RWPE2 (cell line): ENCODE results near the gene CACNA2D4.
A peak's percentile ranks its signal among the peaks of the same experiment; 100 is the strongest.

Experiments used
- ATAC-seq: fragments of 200-7000 bp; cut with Tn5 transposase; 3 replicates; pipeline ENCODE4 v1.9.1; 2021; ENCODE audit warnings: low read depth
- DNase-seq: peaks from one replicate; pipeline ENCODE4 v3.0.0-alpha.2; 2020; ENCODE audit warnings: low spot score
- H3K27ac ChIP-seq: fragments of 450-650 bp; 2 replicates; pipeline ENCODE4 v1.5.1; 2017; ENCODE audit warnings: mild to moderate bottlenecking; ENCODE audit not compliant: poor library complexity, severe bottlenecking
- H3K27me3 ChIP-seq: fragments of 250-450 bp; sonication (Bioruptor Pico); 2 replicates; pipeline ENCODE4 v1.5.1; 2021; ENCODE audit warnings: mild to moderate bottlenecking, moderate library complexity; ENCODE audit not compliant: insufficient read depth, poor library complexity, severe bottlenecking
- H3K36me3 ChIP-seq: fragments of 250-450 bp; sonication (Bioruptor Pico); 2 replicates; pipeline ENCODE4 v1.5.1; 2020; ENCODE audit warnings: low read depth, mild to moderate bottlenecking, moderate library complexity
- H3K4me1 ChIP-seq: fragments of 250-450 bp; sonication (Bioruptor Pico); 2 replicates; pipeline ENCODE4 v1.5.1; 2021; ENCODE audit warnings: mild to moderate bottlenecking, moderate library complexity; ENCODE audit not compliant: insufficient read depth, poor library complexity, severe bottlenecking
- H3K4me3 ChIP-seq: fragments of 250-450 bp; sonication (Bioruptor Pico); 2 replicates; pipeline ENCODE4 v1.5.1; 2021; ENCODE audit warnings: mild to moderate bottlenecking, moderate library complexity; ENCODE audit not compliant: severe bottlenecking
- H3K9me3 ChIP-seq: fragments of 250-450 bp; sonication (Bioruptor Pico); 2 replicates; pipeline ENCODE4 v1.5.1; 2021; ENCODE audit warnings: mild to moderate bottlenecking, moderate library complexity; ENCODE audit not compliant: severe bottlenecking
- CTCF ChIP-seq: fragments of 450-650 bp; IDR thresholded peaks from one replicate; pipeline ENCODE4 v1.5.1; 2017; ENCODE audit warnings: mild to moderate bottlenecking, moderate library complexity; ENCODE audit not compliant: poor library complexity, severe bottlenecking

The CACNA2D4 gene

DNA sequence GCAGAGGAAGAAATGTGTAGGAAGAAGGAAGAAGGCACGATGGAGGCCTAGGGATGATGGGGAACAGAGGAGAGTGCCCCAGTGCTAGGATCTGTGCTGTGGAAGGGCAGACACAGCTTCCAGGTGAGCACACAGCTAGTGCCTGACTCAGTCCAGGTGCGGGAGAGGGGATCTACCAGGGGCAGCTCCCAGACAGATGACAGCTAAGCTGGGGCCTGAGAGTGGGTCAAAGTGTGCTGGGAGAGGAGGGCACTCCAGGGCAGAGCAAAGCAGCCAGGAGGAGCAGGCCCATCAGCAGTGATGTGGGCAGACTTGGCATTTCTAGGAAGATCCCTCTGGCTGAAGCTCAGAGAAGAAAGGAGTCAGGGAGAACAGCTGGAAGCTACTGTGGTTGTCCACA, 61.4 kb downstream of the CACNA2D4 start:
- TF ChIP-seq CTCF, result no peak
- ATAC-seq (no peak), DNase-seq (peak; percentile 54)
- H3K4me1 ChIP-seq, result no peaks in the 10 kb centered on the region
- no peaks in the 10 kb centered on the region for H3K9me3 ChIP-seq
- H3K27me3 ChIP-seq, result peaks cover 17% of the 10 kb centered on the region
- no peak overlapping the region for H3K27ac ChIP-seq
- no peaks in the 10 kb centered on the region for H3K36me3 ChIP-seq
- H3K4me3 ChIP-seq, result no peak overlapping the region

GRCh38 chr12:1855241-1855640, 63.2 kb downstream of the CACNA2D4 start:
- Histone ChIP-seq H3K4me3 (no peak overlapping the region), H3K36me3 (no peaks in the 10 kb centered on the region), H3K4me1 (no peaks in the 10 kb centered on the region), H3K27me3 (peaks cover 17% of the 10 kb centered on the region), H3K27ac (no peak overlapping the region), H3K9me3 (no peaks in the 10 kb centered on the region)
- no peak for ATAC-seq
- TF ChIP-seq CTCF, result no peak
- no peak for DNase-seq

DNA sequence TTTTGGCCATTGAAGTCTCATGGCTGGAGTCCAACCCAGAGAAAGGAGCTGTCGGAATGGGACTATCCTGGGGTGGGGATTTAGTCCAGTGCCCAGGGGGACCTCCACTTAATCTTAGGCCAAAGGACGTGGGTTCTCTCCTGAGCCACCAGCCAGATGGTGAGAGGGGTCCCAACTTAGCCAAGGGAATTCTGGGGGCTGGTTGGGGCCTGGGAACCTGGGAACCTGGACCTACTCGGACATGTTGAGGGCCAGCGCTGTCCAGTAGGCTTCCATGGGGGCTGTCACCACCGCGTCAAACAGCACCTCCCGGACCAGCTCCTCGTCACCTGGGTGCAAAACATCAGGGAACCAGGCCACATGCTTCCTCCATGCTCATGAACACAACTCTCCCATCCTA, 64.7 kb downstream of the CACNA2D4 start:
- H3K4me3 ChIP-seq, result no peak overlapping the region
- H3K4me1 ChIP-seq, result no peaks in the 10 kb centered on the region
- no peaks in the 10 kb centered on the region for H3K36me3 ChIP-seq
- no peak for ATAC-seq
- H3K27me3 ChIP-seq, result peaks cover 10% of the 10 kb centered on the region
- no peak overlapping the region for H3K27ac ChIP-seq
- DNase-seq, result peak; percentile 58
- H3K9me3 ChIP-seq, result no peaks in the 10 kb centered on the region
- TF ChIP-seq CTCF, result no peak

- H3K36me3 ChIP-seq, result no peaks in the 10 kb centered on the region
- ATAC-seq (no peak), DNase-seq (no peak)
- H3K4me3 ChIP-seq, result no peak overlapping the region
- H3K9me3 ChIP-seq, result no peaks in the 10 kb centered on the region
- H3K4me1 ChIP-seq, result no peaks in the 10 kb centered on the region
- no peak overlapping the region for H3K27ac ChIP-seq
- TF ChIP-seq CTCF, result no peak
- H3K27me3 ChIP-seq, result peaks cover 16% of the 10 kb centered on the region
Observed at GRCh38 chr12:1852076-1852475, 66.4 kb downstream of the CACNA2D4 start.

DNA sequence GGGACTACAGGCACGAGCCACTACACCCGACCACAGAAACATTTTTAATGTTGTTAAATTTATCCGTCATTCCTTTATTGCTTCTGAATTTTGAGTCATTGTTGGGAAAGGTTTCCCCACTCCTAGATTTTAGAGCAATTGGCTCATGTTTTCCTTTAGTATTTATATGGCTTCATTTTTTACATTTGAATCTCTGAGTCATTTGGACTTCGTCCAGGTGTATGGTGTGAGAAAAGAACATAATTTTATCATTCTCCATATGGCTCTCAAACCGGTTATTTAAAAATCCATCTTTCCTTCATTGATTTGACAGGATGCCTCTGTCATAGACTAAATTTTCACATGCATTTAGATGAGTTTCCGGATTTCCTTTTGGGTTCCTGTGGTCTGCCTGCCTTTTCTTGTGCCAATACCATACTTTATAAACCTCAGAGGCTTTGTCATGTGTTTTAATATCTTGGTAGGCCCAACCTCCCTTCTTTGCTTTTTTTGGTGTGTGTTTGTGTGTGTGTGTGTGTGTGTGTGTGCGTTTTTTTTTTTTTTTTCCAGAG, 67.2 kb downstream of the CACNA2D4 start:
- Histone ChIP-seq H3K36me3 (no peaks in the 10 kb centered on the region), H3K4me3 (no peak overlapping the region), H3K4me1 (no peaks in the 10 kb centered on the region), H3K27me3 (peaks cover 23% of the 10 kb centered on the region), H3K9me3 (no peaks in the 10 kb centered on the region), H3K27ac (no peak overlapping the region)
- TF ChIP-seq CTCF, result no peak
- no peak for DNase-seq
- ATAC-seq, result peak; percentile 67
